Endothelial cell of umbilical vein (primary cell): ENCODE data around the gene LPAR3. TPM values are rescaled to one million over a fixed set of nuclear protein-coding genes. Genes with fewer than 3 reads are reported as not detected.

ENCODE experiments used
- BruUV-seq: library from RNA; stranded (reverse); fragments of 400-500 nt; replicated peaks from 2 replicates; lab custom pipeline; 2021; lab: Mats Ljungman, UMichigan
- CTCF ChIA-PET: fragments of 300-600, 350-600 bp; sonication (Branson Sonifier 250); formaldehyde crosslinking; loops from one replicate; lab custom pipeline; 2021; ENCODE audit warnings: antibody characterized with exemption, inconsistent platforms; lab: Charles Lee
- POLR2A ChIA-PET: fragments of 300-600, 350-600 bp; sonication (Branson Sonifier 250); formaldehyde crosslinking; loops from one replicate; lab custom pipeline; 2021; ENCODE audit warnings: antibody characterized with exemption, inconsistent platforms; lab: Charles Lee
- DNase-seq: peaks from one replicate; pipeline ENCODE4 v3.0.0-alpha.2; 2011; ENCODE audit warnings: low read depth, low spot score
- FAIRE-seq: peaks from 2 replicates; lab custom pipeline; 2011; peaks lifted over from hg19 to GRCh38; lab: Jason Lieb, UNC
- H2AFZ ChIP-seq: 2 replicates; pipeline ENCODE4 v1.6.0; 2012; ENCODE audit warnings: low read depth, low read length, control low read depth, inconsistent platforms
- H3K27ac ChIP-seq: 2 replicates; pipeline ENCODE4 v1.5.1; 2011; ENCODE audit warnings: low read depth, mild to moderate bottlenecking, control low read depth, low read length, moderate library complexity; ENCODE audit not compliant: insufficient read depth
- H3K27me3 ChIP-seq, 2 experiments: 2 replicates each; pipeline versions ENCODE4 v1.6.0 to v1.6.1; 2011; ENCODE audit warnings: low read length in 2 of 2, mixed read lengths in 1 of 2; ENCODE audit not compliant: control insufficient read depth in 2 of 2, insufficient read depth in 2 of 2
- H3K36me3 ChIP-seq, 2 experiments: 2 replicates in 1 of 2; 3 replicates in 1 of 2; pipeline ENCODE4 v1.5.1; 2011; ENCODE audit warnings: low read length in 2 of 2, mild to moderate bottlenecking in 1 of 2, moderate library complexity in 1 of 2; ENCODE audit not compliant: control insufficient read depth in 2 of 2, insufficient read depth in 2 of 2; ENCODE audit errors: extremely low read depth in 1 of 2
- H3K4me1 ChIP-seq: 3 replicates; pipeline ENCODE4 v1.5.1; 2011; ENCODE audit warnings: mild to moderate bottlenecking, low read length; ENCODE audit not compliant: control insufficient read depth, insufficient read depth; ENCODE audit errors: extremely low read depth
- H3K4me2 ChIP-seq: 2 replicates; pipeline ENCODE4 v1.6.1; 2011; ENCODE audit warnings: low read length, control low read depth, mixed read lengths; ENCODE audit not compliant: insufficient read depth
- H3K4me3 ChIP-seq, 3 experiments: fragments of 200-600 bp in 1 of 3; sonication (generic), shearing (Covaris generic) in 1 of 3; replicated peaks in 1 of 3; 2 replicates each; pipeline ENCODE4 v1.5.1; 2011 to 2016; ENCODE audit warnings: control low read depth in 3 of 3, low read length in 3 of 3, mild to moderate bottlenecking in 2 of 3, inconsistent platforms in 1 of 3, low read depth in 1 of 3, moderate library complexity in 1 of 3; ENCODE audit not compliant: insufficient read depth in 1 of 3
- H3K79me2 ChIP-seq: 2 replicates; pipeline ENCODE4 v1.6.0; 2012; ENCODE audit warnings: low read length, inconsistent platforms; ENCODE audit not compliant: control insufficient read depth, insufficient read depth
- H3K9ac ChIP-seq: replicated peaks from 2 replicates; pipeline ENCODE3; 2011; ENCODE audit warnings: low read length, control low read depth; ENCODE audit not compliant: insufficient read depth; ENCODE audit errors: extremely low read depth
- H3K9me1 ChIP-seq: replicated peaks from 3 replicates; pipeline ENCODE4 v1.6.0; 2011; ENCODE audit warnings: mild to moderate bottlenecking, low read length; ENCODE audit not compliant: control insufficient read depth, insufficient read depth; ENCODE audit errors: extremely low read depth
- H3K9me3 ChIP-seq: replicated peaks from 2 replicates; pipeline ENCODE4 v1.5.1; 2012; ENCODE audit warnings: low read length, inconsistent platforms; ENCODE audit not compliant: control insufficient read depth, insufficient read depth
- H4K20me1 ChIP-seq: replicated peaks from 2 replicates; pipeline ENCODE3; 2011; ENCODE audit warnings: mild to moderate bottlenecking, low read length; ENCODE audit not compliant: control insufficient read depth, insufficient read depth; ENCODE audit errors: extremely low read depth
- EZH2 ChIP-seq: IDR thresholded peaks from 2 replicates; pipeline ENCODE4 v1.6.1; 2012; ENCODE audit warnings: borderline replicate concordance, low read depth, mild to moderate bottlenecking, moderate library complexity, low read length, inconsistent platforms; ENCODE audit not compliant: severe bottlenecking
- FOS ChIP-seq: IDR thresholded peaks from 2 replicates; pipeline ENCODE4 v1.6.1; 2011; ENCODE audit warnings: mild to moderate bottlenecking, low read length, moderate library complexity, borderline replicate concordance; ENCODE audit not compliant: insufficient read depth
- GATA2 ChIP-seq: IDR thresholded peaks from 2 replicates; pipeline ENCODE4 v1.7.0; 2011; ENCODE audit warnings: low read depth, mild to moderate bottlenecking, moderate library complexity, mixed read lengths, low read length; ENCODE audit not compliant: insufficient read length, insufficient read depth
- JUN ChIP-seq: IDR thresholded peaks from 2 replicates; pipeline ENCODE4 v1.6.1; 2011; ENCODE audit warnings: borderline replicate concordance, low read depth; ENCODE audit not compliant: insufficient read length, insufficient read depth
- MYC ChIP-seq: IDR thresholded peaks from one replicate; pipeline ENCODE4 v1.6.1; 2011; ENCODE audit warnings: mild to moderate bottlenecking, low read depth, low read length
- POLR2A ChIP-seq: IDR thresholded peaks from 2 replicates; pipeline ENCODE4 v1.6.1; 2012; ENCODE audit warnings: low read depth, mild to moderate bottlenecking, control low read depth, low read length
- POLR2AphosphoS5 ChIP-seq: IDR thresholded peaks from 2 replicates; pipeline ENCODE4 v1.6.1; 2012; ENCODE audit warnings: low read depth, mild to moderate bottlenecking, control low read depth, low read length, moderate library complexity; ENCODE audit not compliant: insufficient read depth
- dilution Hi-C: fragments of 300-500 bp; cut with MboI; formaldehyde crosslinking; loops from one replicate; pipeline ENCODE4 v1.15.0; 2019; ENCODE audit warnings: low sequenced_read_pairs; ENCODE audit not compliant: extremely low pct_ligation_motif_present
- intact Hi-C: fragments of 100-400 bp; cut with micrococcal nuclease; formaldehyde crosslinking; loops from one replicate; pipeline ENCODE4 v1.10.0; 2022
- polyA plus RNA-seq, 4 experiments: library from polyadenylated mRNA; depleted of rRNA in 3 of 4; stranded (reverse) in 3 of 4; unstranded in 1 of 4; fragments of >200 nt; gene quantifications; 2 replicates each; pipeline versions ENCODE4 v1.2.1 to v1.2.3, GENCODE V29; 2011 to 2012; ENCODE audit warnings: missing spikeins in 1 of 4
- total RNA-seq: library from RNA; stranded (reverse); gene quantifications from 2 replicates; pipeline ENCODE4 v1.2.3, GENCODE V29; 2021
- TF ChIP-seq, protein P1 (sequence below): IDR thresholded peaks from 2 replicates; pipeline ENCODE4 v1.6.1; 2011; ENCODE audit not compliant: insufficient read depth, insufficient read length
- TF ChIP-seq, protein P2 (sequence below), 2 donors: IDR thresholded peaks; 1 replicate in 1 of 2; 2 replicates in 1 of 2; pipeline ENCODE4 v1.5.1; 2011; ENCODE audit warnings: low read length in 2 of 2, mild to moderate bottlenecking in 2 of 2, moderate library complexity in 2 of 2, control low read depth in 1 of 2, inconsistent platforms in 1 of 2, low read depth in 1 of 2; ENCODE audit not compliant: insufficient read depth in 1 of 2; ENCODE audit errors: extremely low read depth in 1 of 2

The LPAR3 gene
- total and polyA plus RNA-seq, 2 donors (not counting 3 experiments of a cell fraction or from before 2014, with no cell fraction given) = not detected

DNA sequence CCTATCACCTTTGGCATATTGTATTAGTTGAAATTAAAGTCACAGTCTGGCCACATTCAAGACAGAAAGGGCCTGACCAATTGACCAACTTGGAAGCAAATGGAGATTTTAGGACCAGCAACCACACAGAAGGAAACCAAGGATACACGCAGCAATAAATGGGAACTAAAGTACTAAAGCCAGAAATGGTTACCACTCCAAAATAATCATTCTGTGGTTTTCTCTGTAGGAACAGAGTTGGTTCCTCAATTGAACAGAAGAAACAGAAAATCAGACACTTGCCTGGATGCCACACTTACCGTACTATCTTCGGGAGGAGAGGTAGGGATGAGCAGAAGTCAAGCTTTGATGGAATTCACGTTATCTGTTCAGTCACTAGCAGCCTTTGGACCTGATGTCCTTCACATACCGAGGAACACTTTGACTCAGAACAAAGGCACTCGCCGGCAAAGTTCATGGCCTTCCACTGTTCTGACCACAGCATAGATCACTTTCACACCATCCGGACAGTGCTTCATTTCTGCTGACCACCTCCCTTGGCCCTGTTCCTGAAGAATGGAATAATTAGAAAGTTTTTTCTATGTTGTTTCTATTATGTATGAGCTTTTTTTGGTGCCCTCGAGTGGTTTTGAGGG lies 96.9 kb downstream of the LPAR3 start:
- H3K4me1 ChIP-seq = no peaks in the 10 kb centered on the region
- no peak overlapping the region for H3K9ac ChIP-seq
- dilution Hi-C loops (no loop called here), intact Hi-C loops (no loop called here)
- no peaks in the 10 kb centered on the region for H3K79me2 ChIP-seq
- FAIRE-seq (no peak), DNase-seq (no peak)
- H3K36me3 ChIP-seq = no peaks in the 10 kb centered on the region
- TF ChIP-seq JUN = no peak
- TF ChIP-seq MYC = no peak
- no peak for TF ChIP-seq GATA2
- TF ChIP-seq, protein P1, sequence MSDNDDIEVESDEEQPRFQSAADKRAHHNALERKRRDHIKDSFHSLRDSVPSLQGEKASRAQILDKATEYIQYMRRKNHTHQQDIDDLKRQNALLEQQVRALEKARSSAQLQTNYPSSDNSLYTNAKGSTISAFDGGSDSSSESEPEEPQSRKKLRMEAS = no peak
- no peak for TF ChIP-seq POLR2A
- no peak for TF ChIP-seq FOS
- ChIA-PET POLR2A (no interaction called here), CTCF (interaction anchor here (0.5 to 3.8 kb wide), 2 partner anchors 14 to 16 kb away, joined by 3 to 29 read pairs; no protein-coding TSS in a partner anchor)
- H3K9me1 ChIP-seq = no peaks in the 10 kb centered on the region
- H3K4me2 ChIP-seq = no peak overlapping the region
- no peak overlapping the region for H3K4me3 ChIP-seq
- no peaks in the 10 kb centered on the region for H4K20me1 ChIP-seq
- no peak overlapping the region for H2AFZ ChIP-seq
- no peak overlapping the region for H3K27ac ChIP-seq
- H3K27me3 ChIP-seq = peaks cover 0 to 5% of the 10 kb centered on the region in 2 experiments
- no peaks in the 10 kb centered on the region for H3K9me3 ChIP-seq
- BruUV-seq = no TSS peak

DNA sequence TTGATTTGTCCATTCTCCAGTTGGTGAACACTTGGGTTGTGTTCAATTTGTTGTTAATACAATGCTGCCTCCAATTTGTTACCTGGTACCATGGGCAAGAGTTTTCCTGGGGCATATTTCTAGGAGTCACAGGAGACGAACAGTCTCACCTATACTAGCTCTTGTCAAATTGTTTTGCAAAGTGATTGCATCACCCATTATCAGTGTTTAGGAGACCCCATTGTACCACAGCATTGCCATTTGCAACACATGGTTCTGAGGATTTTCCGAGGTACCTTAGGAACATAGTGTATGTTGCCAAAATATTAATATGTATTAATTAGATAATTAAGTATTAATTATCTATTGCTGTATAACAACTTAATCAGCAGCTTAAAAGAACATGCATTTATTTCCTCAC lies 97.8 kb downstream of the LPAR3 start:
- ChIA-PET CTCF (interaction anchor here (0.8 to 3.8 kb wide), 2 partner anchors 10 to 13 kb away, joined by 3 to 29 read pairs; no protein-coding TSS in a partner anchor), POLR2A (no interaction called here)
- H3K4me3 ChIP-seq = no peak overlapping the region
- H3K4me2 ChIP-seq = no peak overlapping the region
- dilution Hi-C loops = no loop called here
- H3K27ac ChIP-seq = no peak overlapping the region
- peaks cover 2 to 5% of the 10 kb centered on the region in 2 experiments for H3K27me3 ChIP-seq
- no peaks in the 10 kb centered on the region for H3K9me1 ChIP-seq
- H3K9ac ChIP-seq = no peak overlapping the region
- intact Hi-C loops = no loop called here
- no peak for FAIRE-seq
- no peak overlapping the region for H2AFZ ChIP-seq
- BruUV-seq = no TSS peak
- TF ChIP-seq MYC (no peak), EZH2 (no peak), POLR2A (no peak), FOS (no peak), JUN (no peak), GATA2 (no peak), POLR2AphosphoS5 (no peak)
- TF ChIP-seq, protein P1 = no peak
- TF ChIP-seq, protein P2, sequence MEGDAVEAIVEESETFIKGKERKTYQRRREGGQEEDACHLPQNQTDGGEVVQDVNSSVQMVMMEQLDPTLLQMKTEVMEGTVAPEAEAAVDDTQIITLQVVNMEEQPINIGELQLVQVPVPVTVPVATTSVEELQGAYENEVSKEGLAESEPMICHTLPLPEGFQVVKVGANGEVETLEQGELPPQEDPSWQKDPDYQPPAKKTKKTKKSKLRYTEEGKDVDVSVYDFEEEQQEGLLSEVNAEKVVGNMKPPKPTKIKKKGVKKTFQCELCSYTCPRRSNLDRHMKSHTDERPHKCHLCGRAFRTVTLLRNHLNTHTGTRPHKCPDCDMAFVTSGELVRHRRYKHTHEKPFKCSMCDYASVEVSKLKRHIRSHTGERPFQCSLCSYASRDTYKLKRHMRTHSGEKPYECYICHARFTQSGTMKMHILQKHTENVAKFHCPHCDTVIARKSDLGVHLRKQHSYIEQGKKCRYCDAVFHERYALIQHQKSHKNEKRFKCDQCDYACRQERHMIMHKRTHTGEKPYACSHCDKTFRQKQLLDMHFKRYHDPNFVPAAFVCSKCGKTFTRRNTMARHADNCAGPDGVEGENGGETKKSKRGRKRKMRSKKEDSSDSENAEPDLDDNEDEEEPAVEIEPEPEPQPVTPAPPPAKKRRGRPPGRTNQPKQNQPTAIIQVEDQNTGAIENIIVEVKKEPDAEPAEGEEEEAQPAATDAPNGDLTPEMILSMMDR (IDR thresholded peaks at IDR 0.05; ENCODE audit: extremely low read depth in 1 of 2, insufficient read depth in 1 of 2, low read depth in 1 of 2, low read length in 2 of 2) = no peak
- H3K9me3 ChIP-seq = no peaks in the 10 kb centered on the region
- no peaks in the 10 kb centered on the region for H3K4me1 ChIP-seq
- no peaks in the 10 kb centered on the region for H3K36me3 ChIP-seq
- no peak for DNase-seq
- no peaks in the 10 kb centered on the region for H4K20me1 ChIP-seq
- H3K79me2 ChIP-seq = no peaks in the 10 kb centered on the region
